Panc1 (cell line): ENCODE results near the gene MYLK2. TPM values are rescaled to one million over a fixed set of nuclear protein-coding genes. Genes with fewer than 3 reads are reported as not detected.

Experiments used
- ATAC-seq: fragments of 200-7000 bp; cut with Tn5 transposase; 2 replicates; pipeline ENCODE4 v1.9.1; 2020; ENCODE audit warnings: mild to moderate bottlenecking, moderate library complexity
- BruUV-seq: library from RNA; stranded (reverse); fragments of 400-500 nt; replicated peaks from 2 replicates; lab custom pipeline; 2021; lab: Mats Ljungman, UMichigan
- CTCF ChIA-PET: fragments of 300-600 bp; sonication (Branson Sonifier 250); formaldehyde crosslinking; loops from one replicate; lab custom pipeline; 2022; ENCODE audit warnings: antibody characterized with exemption; lab: Charles Lee
- POLR2A ChIA-PET: fragments of 300-600 bp; sonication (Branson Sonifier 250); formaldehyde crosslinking; loops from one replicate; lab custom pipeline; 2022; ENCODE audit warnings: antibody characterized with exemption; lab: Charles Lee
- DNase-seq: peaks from one replicate; pipeline ENCODE4 v3.0.0-alpha.2; 2010; ENCODE audit warnings: low read depth, low spot score
- H3K27ac ChIP-seq: 2 replicates; pipeline ENCODE4 v1.5.1; 2011; ENCODE audit warnings: mild to moderate bottlenecking, low read length, inconsistent platforms
- H3K27me3 ChIP-seq: fragments of 200-500 bp; sonication (Bioruptor generic); 2 replicates; pipeline ENCODE4 v1.6.0; 2014; ENCODE audit warnings: low read length, inconsistent platforms; ENCODE audit not compliant: control insufficient read depth, insufficient read depth
- H3K36me3 ChIP-seq: fragments of 200-500 bp; sonication (Bioruptor generic); 2 replicates; pipeline ENCODE4 v1.5.1; 2014; ENCODE audit warnings: inconsistent platforms, mild to moderate bottlenecking, low read length, moderate library complexity; ENCODE audit not compliant: control insufficient read depth, insufficient read depth
- H3K4me1 ChIP-seq: 2 replicates; pipeline ENCODE4 v1.5.1; 2011; ENCODE audit warnings: inconsistent platforms, mild to moderate bottlenecking, low read length, moderate library complexity; ENCODE audit not compliant: control insufficient read depth, insufficient read depth
- H3K4me3 ChIP-seq, 2 experiments: 2 replicates each; pipeline ENCODE4 v1.5.1; 2011 to 2012; ENCODE audit warnings: low read depth in 2 of 2, low read length in 2 of 2, mild to moderate bottlenecking in 2 of 2, inconsistent platforms in 1 of 2, moderate library complexity in 1 of 2
- H3K9me3 ChIP-seq: fragments of 200-500 bp; sonication (Bioruptor generic); 2 replicates; pipeline ENCODE4 v1.5.1; 2014; ENCODE audit warnings: low read depth, mild to moderate bottlenecking, inconsistent platforms, low read length, moderate library complexity; ENCODE audit not compliant: control insufficient read depth, insufficient read depth
- CTCF ChIP-seq: fragments of 450-650 bp; IDR thresholded peaks from 2 replicates; pipeline ENCODE4 v1.5.1; 2017; ENCODE audit warnings: mild to moderate bottlenecking
- POLR2AphosphoS5 ChIP-seq: IDR thresholded peaks from 2 replicates; pipeline ENCODE4 v1.6.1; 2012; ENCODE audit warnings: mild to moderate bottlenecking, low read depth, low read length, moderate library complexity
- SIN3A ChIP-seq: IDR thresholded peaks from 2 replicates; pipeline ENCODE4 v1.6.1; 2012; ENCODE audit warnings: low read depth, mild to moderate bottlenecking, low read length, moderate library complexity, borderline replicate concordance; ENCODE audit not compliant: insufficient read depth
- TCF7L2 ChIP-seq: IDR thresholded peaks from 2 replicates; pipeline ENCODE4 v1.6.1; 2011; ENCODE audit warnings: mild to moderate bottlenecking, low read depth, low read length, inconsistent platforms
- in situ Hi-C: cut with HindIII; loops from 2 replicates; pipeline ENCODE4 v1.10.0; 2016; ENCODE audit warnings: low sequenced_read_pairs, low pct_unique_long_range_greater_than_20kb
- intact Hi-C: fragments of 100-400 bp; cut with micrococcal nuclease; formaldehyde crosslinking; loops from one replicate; pipeline ENCODE4 v1.10.0; 2022; ENCODE audit not compliant: unreplicated experiment
- total RNA-seq: library from RNA; stranded (reverse); gene quantifications from one replicate; pipeline ENCODE4 v1.2.1, GENCODE V29; 2021; ENCODE audit not compliant: unreplicated experiment
- TF ChIP-seq, protein P1 (sequence below), 2 experiments: IDR thresholded peaks; 2 replicates each; pipeline ENCODE4 v1.6.1; 2011 to 2012; ENCODE audit warnings: low read depth in 2 of 2, control low read depth in 1 of 2, low read length in 1 of 2, mild to moderate bottlenecking in 1 of 2, moderate library complexity in 1 of 2; ENCODE audit not compliant: insufficient read depth in 1 of 2

MYLK2 gene
- total RNA-seq, 1 experiment from 2014 or later = 0.87 TPM

DNA sequence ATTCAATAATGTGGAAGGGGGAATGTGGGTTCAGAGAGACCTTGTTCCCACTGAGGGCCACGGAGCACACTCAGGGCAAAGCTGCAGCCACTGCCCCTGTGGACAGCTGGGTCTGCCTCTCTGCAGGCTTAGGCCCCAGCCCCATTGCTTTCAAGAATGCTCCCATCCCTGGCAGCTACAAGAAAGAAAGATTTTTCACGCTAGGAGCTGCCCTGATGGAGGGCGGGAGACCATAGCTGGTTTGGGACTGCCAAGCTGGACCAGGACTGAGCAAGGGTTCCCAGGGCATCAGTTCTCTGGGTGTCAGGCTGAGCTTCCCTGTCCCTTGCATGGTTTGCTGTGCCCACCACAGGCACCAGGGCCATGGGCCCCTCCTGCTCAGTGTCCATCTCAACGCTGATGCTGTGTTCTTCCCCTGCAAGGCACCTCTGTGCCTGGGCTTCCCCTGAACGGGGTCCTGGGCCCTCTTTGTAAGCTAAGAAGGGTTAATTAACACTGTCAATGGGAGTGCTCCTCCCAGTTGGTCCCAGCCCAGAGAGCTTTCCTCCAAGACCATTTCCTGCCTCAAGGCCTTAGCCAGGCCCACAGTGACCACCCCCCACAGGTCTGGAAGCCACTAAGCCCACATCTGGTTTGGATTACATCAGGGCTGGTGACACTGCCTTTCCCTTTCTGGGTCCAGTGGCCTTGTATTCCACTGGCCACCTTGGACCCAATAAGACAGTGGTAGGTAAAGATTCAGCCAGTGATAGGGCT lies 17.9 kb downstream of the MYLK2 start:
- intact Hi-C loops (no loop called here), in situ Hi-C loops (no loop called here)
- Histone ChIP-seq H3K9me3 (no peaks in the 10 kb centered on the region), H3K4me3 (no peak overlapping the region), H3K4me1 (peaks cover 80% of the 10 kb centered on the region), H3K36me3 (no peaks in the 10 kb centered on the region), H3K27me3 (no peaks in the 10 kb centered on the region), H3K27ac (peak overlapping the region; percentile 86)
- TF ChIP-seq, protein P1, sequence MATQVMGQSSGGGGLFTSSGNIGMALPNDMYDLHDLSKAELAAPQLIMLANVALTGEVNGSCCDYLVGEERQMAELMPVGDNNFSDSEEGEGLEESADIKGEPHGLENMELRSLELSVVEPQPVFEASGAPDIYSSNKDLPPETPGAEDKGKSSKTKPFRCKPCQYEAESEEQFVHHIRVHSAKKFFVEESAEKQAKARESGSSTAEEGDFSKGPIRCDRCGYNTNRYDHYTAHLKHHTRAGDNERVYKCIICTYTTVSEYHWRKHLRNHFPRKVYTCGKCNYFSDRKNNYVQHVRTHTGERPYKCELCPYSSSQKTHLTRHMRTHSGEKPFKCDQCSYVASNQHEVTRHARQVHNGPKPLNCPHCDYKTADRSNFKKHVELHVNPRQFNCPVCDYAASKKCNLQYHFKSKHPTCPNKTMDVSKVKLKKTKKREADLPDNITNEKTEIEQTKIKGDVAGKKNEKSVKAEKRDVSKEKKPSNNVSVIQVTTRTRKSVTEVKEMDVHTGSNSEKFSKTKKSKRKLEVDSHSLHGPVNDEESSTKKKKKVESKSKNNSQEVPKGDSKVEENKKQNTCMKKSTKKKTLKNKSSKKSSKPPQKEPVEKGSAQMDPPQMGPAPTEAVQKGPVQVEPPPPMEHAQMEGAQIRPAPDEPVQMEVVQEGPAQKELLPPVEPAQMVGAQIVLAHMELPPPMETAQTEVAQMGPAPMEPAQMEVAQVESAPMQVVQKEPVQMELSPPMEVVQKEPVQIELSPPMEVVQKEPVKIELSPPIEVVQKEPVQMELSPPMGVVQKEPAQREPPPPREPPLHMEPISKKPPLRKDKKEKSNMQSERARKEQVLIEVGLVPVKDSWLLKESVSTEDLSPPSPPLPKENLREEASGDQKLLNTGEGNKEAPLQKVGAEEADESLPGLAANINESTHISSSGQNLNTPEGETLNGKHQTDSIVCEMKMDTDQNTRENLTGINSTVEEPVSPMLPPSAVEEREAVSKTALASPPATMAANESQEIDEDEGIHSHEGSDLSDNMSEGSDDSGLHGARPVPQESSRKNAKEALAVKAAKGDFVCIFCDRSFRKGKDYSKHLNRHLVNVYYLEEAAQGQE (IDR thresholded peaks at IDR 0.05; ENCODE audit: insufficient read depth in 1 of 2, low read depth in 2 of 2, low read length in 1 of 2) = no peak
- no peak for TF ChIP-seq CTCF
- no peak for TF ChIP-seq POLR2AphosphoS5
- no peak for TF ChIP-seq TCF7L2
- TF ChIP-seq SIN3A = no peak
- DNase-seq (no peak), ATAC-seq (no peak)
- no TSS peak for BruUV-seq
- CTCF ChIA-PET = interaction anchor here (1.0 to 4.2 kb wide), 6 partner anchors 10 to 195 kb away, joined by 3 to 21 read pairs (median 7); no protein-coding TSS in a partner anchor
- POLR2A ChIA-PET = interaction anchor here (0.5 to 0.6 kb wide), 3 partner anchors 252 to 455 kb away, joined by 3 to 6 read pairs (median 4); no protein-coding TSS in a partner anchor

DNA sequence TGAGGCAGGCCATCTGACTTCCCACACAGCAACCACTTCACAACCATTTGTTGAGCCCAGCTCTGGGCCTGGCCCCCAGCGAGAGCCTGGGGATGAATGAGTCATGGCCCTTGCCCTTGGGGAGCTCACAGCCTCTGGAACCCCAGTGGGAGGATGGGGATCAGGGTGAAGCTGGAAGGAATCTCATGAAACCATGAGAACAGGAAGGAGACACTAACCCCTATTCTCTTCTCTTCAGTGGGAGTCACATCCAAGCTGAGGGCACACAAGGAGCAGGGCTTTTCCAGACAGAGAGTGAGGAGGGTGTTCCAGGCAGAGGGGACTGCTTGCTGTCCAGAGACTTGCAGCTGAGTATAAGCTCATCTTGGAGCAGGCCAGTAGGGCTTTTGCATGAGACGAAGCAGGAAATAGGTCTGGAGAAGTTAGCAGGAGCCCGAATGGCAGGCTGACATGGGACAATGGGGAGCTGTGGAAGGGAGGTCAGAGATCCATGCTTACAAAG lies 18.8 kb downstream of the MYLK2 start:
- DNase-seq (no peak), ATAC-seq (no peak)
- in situ Hi-C loops = no loop called here
- ChIA-PET CTCF (interaction anchor here (1.0 to 4.2 kb wide), 5 partner anchors 9 to 194 kb away, joined by 6 to 21 read pairs (median 7); no protein-coding TSS in a partner anchor), POLR2A (interaction anchor here (0.6 to 1.6 kb wide), 4 partner anchors 9 to 454 kb away, joined by 3 to 6 read pairs (median 4); no protein-coding TSS in a partner anchor)
- no peaks in the 10 kb centered on the region for H3K27me3 ChIP-seq
- peak overlapping the region; percentile 86 for H3K27ac ChIP-seq
- no peaks in the 10 kb centered on the region for H3K9me3 ChIP-seq
- no TSS peak for BruUV-seq
- H3K4me3 ChIP-seq = no peak overlapping the region
- peaks cover 89% of the 10 kb centered on the region for H3K4me1 ChIP-seq
- H3K36me3 ChIP-seq = no peaks in the 10 kb centered on the region
- TF ChIP-seq TCF7L2 (no peak), SIN3A (no peak), POLR2AphosphoS5 (no peak), CTCF (no peak)
- TF ChIP-seq, protein P1 (IDR thresholded peaks at IDR 0.05; ENCODE audit: insufficient read depth in 1 of 2, low read depth in 2 of 2, low read length in 1 of 2) = no peak
- intact Hi-C loops = no loop called here
